Effector memory CD4-positive, alpha-beta T cell (primary cell): ENCODE data around the gene TMEM232.

Experiments used
- DNase-seq, 3 donors: peaks; one replicate each; pipeline ENCODE4 v3.0.0-alpha.2; 2020
- H3K27ac ChIP-seq: 2 replicates; pipeline ENCODE4 v1.7.0; 2013; ENCODE audit warnings: mild to moderate bottlenecking, low read length, moderate library complexity; ENCODE audit not compliant: insufficient read depth, poor library complexity, severe bottlenecking
- H3K27me3 ChIP-seq: replicated peaks from 2 replicates; pipeline ENCODE4 v1.7.0; 2013; ENCODE audit warnings: mild to moderate bottlenecking, low read length; ENCODE audit not compliant: insufficient read depth, control insufficient read depth, poor library complexity, severe bottlenecking
- H3K36me3 ChIP-seq: 2 replicates; pipeline ENCODE4 v1.7.0; 2013; ENCODE audit warnings: mild to moderate bottlenecking, low read length, moderate library complexity; ENCODE audit not compliant: control insufficient read depth, insufficient read depth
- H3K4me1 ChIP-seq: 2 replicates; pipeline ENCODE4 v1.7.0; 2013; ENCODE audit warnings: low read length, mild to moderate bottlenecking; ENCODE audit not compliant: control insufficient read depth, insufficient read depth, poor library complexity, severe bottlenecking
- H3K4me3 ChIP-seq: 2 replicates; pipeline ENCODE4 v1.7.0; 2013; ENCODE audit warnings: low read length, low read depth, mild to moderate bottlenecking; ENCODE audit not compliant: insufficient read depth, poor library complexity, severe bottlenecking
- H3K9me3 ChIP-seq: 2 replicates; pipeline ENCODE4 v1.7.0; 2013; ENCODE audit warnings: mild to moderate bottlenecking, low read length, moderate library complexity; ENCODE audit not compliant: control insufficient read depth

Gene TMEM232

DNA sequence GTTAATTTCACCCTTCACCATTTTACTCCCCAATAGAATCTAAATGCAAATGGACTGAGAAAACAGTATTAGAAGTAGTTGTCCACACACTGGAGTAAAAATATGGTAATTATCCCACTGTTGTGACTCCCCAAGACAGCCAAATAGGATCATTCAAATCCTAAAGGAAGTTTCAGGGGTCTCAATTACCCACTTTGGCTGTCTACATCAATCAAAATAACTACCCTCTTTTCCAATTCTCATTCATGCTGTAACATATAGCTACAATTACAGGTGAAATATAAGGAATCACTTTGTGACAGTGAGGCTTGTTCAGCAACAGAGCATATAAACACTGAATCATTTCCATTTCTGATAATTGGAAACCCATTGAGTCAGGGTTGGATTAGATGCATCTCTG, 220.1 kb downstream of the TMEM232 start:
- Histone ChIP-seq H3K36me3 (no peaks in the 10 kb centered on the region), H3K27ac (no peak overlapping the region), H3K27me3 (no peaks in the 10 kb centered on the region), H3K9me3 (no peaks in the 10 kb centered on the region), H3K4me1 (no peaks in the 10 kb centered on the region), H3K4me3 (no peak overlapping the region)
- no peak for DNase-seq

DNA sequence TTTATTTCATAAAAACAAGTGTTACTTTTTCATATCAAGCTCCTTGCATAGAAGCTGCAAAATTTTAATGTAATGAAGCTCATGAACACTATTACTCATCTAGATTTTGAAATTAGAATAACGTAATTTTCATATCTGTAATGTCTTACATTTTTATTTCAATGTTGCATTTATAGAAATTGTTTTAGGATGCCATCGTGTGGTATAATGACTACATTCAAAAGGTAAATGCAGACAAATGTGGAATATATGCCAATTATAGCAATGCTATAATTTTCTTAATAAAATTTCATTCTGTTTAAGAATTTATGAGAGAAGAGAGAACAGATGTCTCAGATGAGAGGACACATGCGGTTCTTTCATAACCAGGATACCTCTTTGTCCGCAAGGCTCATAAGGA, 230.2 kb downstream of the TMEM232 start:
- no peak for DNase-seq
- Histone ChIP-seq H3K36me3 (no peaks in the 10 kb centered on the region), H3K4me3 (no peak overlapping the region), H3K4me1 (no peaks in the 10 kb centered on the region), H3K27me3 (no peaks in the 10 kb centered on the region), H3K27ac (no peak overlapping the region), H3K9me3 (no peaks in the 10 kb centered on the region)

DNA sequence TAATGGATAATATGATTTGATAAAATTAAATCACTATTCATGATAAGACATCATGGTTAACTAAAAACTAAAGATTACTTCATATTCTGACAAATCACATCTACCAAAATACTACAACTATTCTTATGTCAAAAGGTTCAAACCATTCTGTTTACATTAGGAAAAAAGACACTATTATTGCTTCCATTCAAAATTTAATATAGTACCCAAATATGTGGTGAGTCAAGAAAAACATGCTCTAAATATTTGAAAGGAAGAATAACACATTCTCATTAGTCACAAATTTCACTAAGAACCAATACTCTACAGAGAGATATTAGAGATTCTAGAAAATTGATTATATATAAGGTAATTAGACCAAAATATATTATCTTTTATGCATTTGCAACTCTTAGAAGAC, 234.0 kb downstream of the TMEM232 start:
- Histone ChIP-seq H3K4me1 (no peaks in the 10 kb centered on the region), H3K27ac (no peak overlapping the region), H3K27me3 (no peaks in the 10 kb centered on the region), H3K9me3 (no peaks in the 10 kb centered on the region), H3K4me3 (no peak overlapping the region), H3K36me3 (no peaks in the 10 kb centered on the region)
- DNase-seq, result no peak

DNA sequence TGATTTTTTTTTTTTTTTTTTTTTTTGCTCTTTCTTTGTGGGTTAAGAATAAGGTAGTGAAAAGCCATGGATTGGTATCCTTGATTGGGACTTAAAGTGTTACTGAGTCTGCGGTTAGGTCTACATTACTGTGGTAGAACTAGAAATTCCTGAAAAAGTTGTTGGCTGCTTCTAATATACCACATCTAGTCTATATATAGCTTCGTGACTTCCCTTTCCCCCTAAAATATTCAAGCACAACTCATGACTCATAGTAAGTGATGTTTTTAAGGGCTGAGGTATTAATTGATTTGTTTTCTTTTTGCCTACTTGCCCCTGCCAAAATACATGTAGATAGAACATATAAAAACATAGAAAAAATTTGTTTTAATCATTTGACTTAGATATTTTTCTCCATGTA, 247.6 kb downstream of the TMEM232 start:
- H3K9me3 ChIP-seq, result no peaks in the 10 kb centered on the region
- H3K27ac ChIP-seq, result no peak overlapping the region
- H3K4me3 ChIP-seq, result no peak overlapping the region

DNA sequence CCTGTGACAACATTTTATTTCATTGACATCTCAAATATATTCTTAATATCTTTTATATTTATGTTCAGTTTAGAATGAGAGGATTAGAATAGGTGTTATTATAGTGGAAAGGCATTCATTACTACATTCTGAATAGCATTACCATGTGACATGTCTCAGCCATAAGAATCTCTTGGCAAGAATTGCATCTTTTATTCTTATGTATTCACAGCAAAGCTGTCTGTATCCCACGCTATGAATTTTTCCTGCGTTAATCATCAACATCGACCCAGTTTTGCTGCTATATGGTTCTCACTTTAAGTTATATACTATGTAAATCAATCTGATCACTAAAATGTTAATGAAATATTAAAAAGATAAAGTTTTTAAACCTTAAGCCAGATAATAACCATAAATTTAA, 248.6 kb downstream of the TMEM232 start:
- Histone ChIP-seq H3K27me3 (no peaks in the 10 kb centered on the region), H3K36me3 (no peaks in the 10 kb centered on the region), H3K4me1 (no peaks in the 10 kb centered on the region), H3K27ac (no peak overlapping the region), H3K4me3 (no peak overlapping the region), H3K9me3 (no peaks in the 10 kb centered on the region)
- DNase-seq, result no peak

More for the DNA sequence above, 247.6 kb downstream of the TMEM232 start:
- H3K27me3 ChIP-seq, result no peaks in the 10 kb centered on the region
- no peaks in the 10 kb centered on the region for H3K36me3 ChIP-seq
- no peak for DNase-seq
- H3K4me1 ChIP-seq, result no peaks in the 10 kb centered on the region

DNA sequence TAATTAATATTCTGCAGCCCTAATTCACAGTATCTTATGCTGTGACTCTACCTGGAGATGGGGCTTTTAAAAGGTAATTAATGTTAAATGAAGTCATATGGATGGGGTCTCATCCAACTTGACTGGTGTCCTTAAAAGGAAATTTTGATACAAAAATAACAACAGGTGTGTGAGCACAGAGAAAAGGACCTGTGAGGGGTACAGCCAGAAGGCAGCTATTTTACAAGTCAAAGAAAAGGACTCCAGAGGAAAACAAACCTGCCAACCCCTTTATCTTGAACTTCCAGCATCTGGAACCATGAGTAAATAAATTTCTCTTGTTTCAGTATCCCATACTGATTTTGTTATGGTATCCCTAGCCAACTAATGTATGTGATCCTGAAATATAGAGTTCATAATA, 250.3 kb downstream of the TMEM232 start:
- Histone ChIP-seq H3K4me3 (no peak overlapping the region), H3K36me3 (no peaks in the 10 kb centered on the region), H3K27me3 (no peaks in the 10 kb centered on the region), H3K9me3 (no peaks in the 10 kb centered on the region), H3K27ac (no peak overlapping the region), H3K4me1 (no peaks in the 10 kb centered on the region)
- no peak for DNase-seq

DNA sequence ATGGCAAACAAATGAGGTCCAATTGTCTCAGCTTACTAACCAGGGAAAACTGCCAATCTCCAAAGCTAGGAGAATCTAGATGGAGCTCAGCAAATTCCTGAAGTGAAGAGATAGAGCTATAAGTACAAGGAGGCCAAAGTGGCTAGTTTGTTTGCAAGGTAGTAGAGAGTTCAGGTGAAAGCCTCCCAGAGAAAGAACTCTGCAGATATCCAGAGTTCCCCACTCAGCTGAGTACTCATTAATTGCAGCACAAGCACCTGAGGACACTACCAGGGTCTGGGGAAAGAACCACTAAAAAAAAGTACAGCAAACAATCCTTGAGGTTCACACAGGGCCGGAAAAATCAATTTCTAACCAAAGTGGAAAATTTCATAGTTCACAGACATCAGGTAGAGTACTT, 250.9 kb downstream of the TMEM232 start:
- Histone ChIP-seq H3K4me1 (no peaks in the 10 kb centered on the region), H3K27me3 (no peaks in the 10 kb centered on the region), H3K9me3 (no peaks in the 10 kb centered on the region), H3K4me3 (no peak overlapping the region), H3K27ac (no peak overlapping the region), H3K36me3 (no peaks in the 10 kb centered on the region)
- DNase-seq, result no peak

DNA sequence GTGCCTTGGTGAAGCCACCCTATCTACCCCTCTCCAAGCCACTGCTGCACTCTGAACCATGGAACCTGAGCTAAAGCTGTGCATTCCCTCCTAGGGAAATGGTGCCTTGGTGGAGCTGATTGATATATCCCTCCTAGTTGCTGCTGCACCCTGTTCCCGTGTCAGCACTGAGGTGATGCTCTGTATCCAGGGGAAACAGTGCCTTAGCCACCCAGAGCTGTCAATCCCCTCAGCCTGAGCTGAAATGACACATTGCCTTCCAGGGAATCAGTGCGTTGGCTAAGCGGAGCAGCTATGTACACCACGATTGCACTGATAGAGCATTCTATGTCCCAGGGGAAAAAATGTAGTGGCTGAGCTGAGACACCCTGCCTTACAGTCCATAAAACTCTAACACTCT, 257.0 kb downstream of the TMEM232 start:
- no peaks in the 10 kb centered on the region for H3K27me3 ChIP-seq
- no peak overlapping the region for H3K4me3 ChIP-seq
- H3K4me1 ChIP-seq, result no peaks in the 10 kb centered on the region
- no peaks in the 10 kb centered on the region for H3K36me3 ChIP-seq
- no peak for DNase-seq
- H3K9me3 ChIP-seq, result no peaks in the 10 kb centered on the region
- no peak overlapping the region for H3K27ac ChIP-seq

DNA sequence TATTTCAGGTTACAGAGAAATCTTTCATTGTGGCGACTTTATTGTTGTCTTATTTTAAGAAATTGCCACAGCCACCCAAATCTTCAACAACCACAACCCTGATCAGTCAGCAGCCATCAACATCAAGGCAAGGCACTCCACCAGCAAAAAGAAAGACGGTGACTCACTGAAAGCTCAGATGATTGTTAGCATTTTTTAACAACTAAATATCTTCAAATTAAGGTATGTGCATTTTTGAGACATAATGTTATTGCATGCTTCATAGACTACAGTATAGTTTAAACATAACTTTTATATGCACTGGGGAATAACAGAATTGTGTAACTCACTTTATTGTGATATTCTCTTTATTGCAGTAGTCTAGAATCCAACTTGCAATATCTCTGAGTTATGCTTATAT, 263.4 kb downstream of the TMEM232 start:
- H3K27ac ChIP-seq, result no peak overlapping the region
- no peaks in the 10 kb centered on the region for H3K4me1 ChIP-seq
- H3K36me3 ChIP-seq, result no peaks in the 10 kb centered on the region
- no peak for DNase-seq
- H3K27me3 ChIP-seq, result no peaks in the 10 kb centered on the region
- no peak overlapping the region for H3K4me3 ChIP-seq
- H3K9me3 ChIP-seq, result no peaks in the 10 kb centered on the region

DNA sequence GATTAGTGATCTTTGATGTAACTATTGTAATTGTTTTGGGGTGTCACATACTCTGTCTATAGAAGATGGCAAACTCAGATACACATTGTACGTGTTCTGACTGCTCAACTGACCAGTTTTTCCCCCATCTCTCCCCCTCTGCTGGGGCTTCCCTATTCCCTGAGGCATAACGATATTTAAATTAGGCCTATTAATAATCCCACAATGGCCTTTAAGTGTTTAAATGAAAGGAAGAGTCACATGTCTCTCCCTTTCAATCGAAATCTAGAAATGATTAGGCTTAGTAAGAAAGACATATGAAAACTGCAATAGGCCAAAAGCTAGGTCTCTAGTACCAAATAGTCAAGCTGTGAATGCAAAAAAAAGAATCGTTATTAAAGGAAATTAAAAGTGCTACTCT, 265.6 kb downstream of the TMEM232 start:
- H3K4me3 ChIP-seq, result no peak overlapping the region
- no peaks in the 10 kb centered on the region for H3K27me3 ChIP-seq
- H3K9me3 ChIP-seq, result no peaks in the 10 kb centered on the region
- DNase-seq, result no peak
- no peaks in the 10 kb centered on the region for H3K36me3 ChIP-seq
- H3K27ac ChIP-seq, result no peak overlapping the region
- H3K4me1 ChIP-seq, result no peaks in the 10 kb centered on the region

DNA sequence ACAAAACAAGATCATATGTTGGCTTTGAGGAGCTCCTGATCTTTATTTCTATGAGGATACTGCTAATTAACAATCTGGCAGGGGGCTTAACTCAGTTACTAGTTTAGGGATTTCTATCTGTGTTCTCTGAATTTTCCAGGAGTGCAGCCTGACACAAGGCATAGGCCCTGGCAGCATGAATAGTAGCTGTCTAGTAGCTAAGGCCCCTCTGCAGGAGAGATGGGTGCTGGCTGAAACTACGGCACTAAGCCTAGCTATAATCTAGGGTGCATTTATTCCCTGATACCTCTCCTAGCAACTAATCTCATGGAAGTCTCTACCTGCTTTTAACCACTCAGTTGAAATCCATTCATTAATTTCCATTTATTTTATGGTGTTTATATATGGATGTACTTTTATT, 268.2 kb downstream of the TMEM232 start:
- H3K4me3 ChIP-seq, result no peak overlapping the region
- no peaks in the 10 kb centered on the region for H3K9me3 ChIP-seq
- H3K36me3 ChIP-seq, result no peaks in the 10 kb centered on the region
- DNase-seq, result no peak
- no peak overlapping the region for H3K27ac ChIP-seq
- H3K27me3 ChIP-seq, result no peaks in the 10 kb centered on the region
- no peaks in the 10 kb centered on the region for H3K4me1 ChIP-seq
